Epithelial cell of esophagus (primary cell): Measurements from ENCODE around the gene IL17A.

Source experiments
- DNase-seq: peaks from one replicate; pipeline ENCODE4 v3.0.0; 2010; ENCODE audit warnings: low read depth
- H3K4me3 ChIP-seq: 2 replicates; pipeline ENCODE4 v1.5.1; 2011; ENCODE audit warnings: mild to moderate bottlenecking, low read length, control low read depth
- TF ChIP-seq, protein P1 (sequence below): IDR thresholded peaks from 2 replicates; pipeline ENCODE4 v1.5.1; 2011; ENCODE audit warnings: low read depth, mild to moderate bottlenecking, low read length, control low read depth, inconsistent platforms; ENCODE audit not compliant: insufficient read depth; ENCODE audit errors: missing control alignments

IL17A gene

DNA sequence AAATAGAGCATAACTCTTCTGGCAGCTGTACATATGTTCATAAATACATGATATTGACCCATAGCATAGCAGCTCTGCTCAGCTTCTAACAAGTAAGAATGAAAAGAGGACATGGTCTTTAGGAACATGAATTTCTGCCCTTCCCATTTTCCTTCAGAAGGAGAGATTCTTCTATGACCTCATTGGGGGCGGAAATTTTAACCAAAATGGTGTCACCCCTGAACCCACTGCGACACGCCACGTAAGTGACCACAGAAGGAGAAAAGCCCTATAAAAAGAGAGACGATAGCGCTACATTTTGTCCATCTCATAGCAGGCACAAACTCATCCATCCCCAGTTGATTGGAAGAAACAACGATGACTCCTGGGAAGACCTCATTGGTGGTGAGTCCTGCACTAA is at the start of gene IL17A:
IL17A (plus strand) TSS at position 301 of the 400 bp plus-strand sequence; CDS start at position 358, 57 bp downstream.
- TF ChIP-seq, protein P1, sequence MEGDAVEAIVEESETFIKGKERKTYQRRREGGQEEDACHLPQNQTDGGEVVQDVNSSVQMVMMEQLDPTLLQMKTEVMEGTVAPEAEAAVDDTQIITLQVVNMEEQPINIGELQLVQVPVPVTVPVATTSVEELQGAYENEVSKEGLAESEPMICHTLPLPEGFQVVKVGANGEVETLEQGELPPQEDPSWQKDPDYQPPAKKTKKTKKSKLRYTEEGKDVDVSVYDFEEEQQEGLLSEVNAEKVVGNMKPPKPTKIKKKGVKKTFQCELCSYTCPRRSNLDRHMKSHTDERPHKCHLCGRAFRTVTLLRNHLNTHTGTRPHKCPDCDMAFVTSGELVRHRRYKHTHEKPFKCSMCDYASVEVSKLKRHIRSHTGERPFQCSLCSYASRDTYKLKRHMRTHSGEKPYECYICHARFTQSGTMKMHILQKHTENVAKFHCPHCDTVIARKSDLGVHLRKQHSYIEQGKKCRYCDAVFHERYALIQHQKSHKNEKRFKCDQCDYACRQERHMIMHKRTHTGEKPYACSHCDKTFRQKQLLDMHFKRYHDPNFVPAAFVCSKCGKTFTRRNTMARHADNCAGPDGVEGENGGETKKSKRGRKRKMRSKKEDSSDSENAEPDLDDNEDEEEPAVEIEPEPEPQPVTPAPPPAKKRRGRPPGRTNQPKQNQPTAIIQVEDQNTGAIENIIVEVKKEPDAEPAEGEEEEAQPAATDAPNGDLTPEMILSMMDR = no peak
- no peak for DNase-seq
- H3K4me3 ChIP-seq = no peak within 1 kb of the TSS

- H3K4me3 ChIP-seq = no peak overlapping the region
- no peak for DNase-seq
- TF ChIP-seq, protein P1 = no peak
Observed at GRCh38 chr6:52136934-52137467, 49.2 kb upstream of the IL17A start.

GRCh38 chr6:52138284-52138683 is 47.9 kb upstream of the IL17A start:
- no peak for DNase-seq
- TF ChIP-seq, protein P1 = no peak
- no peak overlapping the region for H3K4me3 ChIP-seq

GRCh38 chr6:52139985-52140680 is 46.0 kb upstream of the IL17A start:
- no peak for DNase-seq
- no peak overlapping the region for H3K4me3 ChIP-seq
- TF ChIP-seq, protein P1 = no peak

DNA sequence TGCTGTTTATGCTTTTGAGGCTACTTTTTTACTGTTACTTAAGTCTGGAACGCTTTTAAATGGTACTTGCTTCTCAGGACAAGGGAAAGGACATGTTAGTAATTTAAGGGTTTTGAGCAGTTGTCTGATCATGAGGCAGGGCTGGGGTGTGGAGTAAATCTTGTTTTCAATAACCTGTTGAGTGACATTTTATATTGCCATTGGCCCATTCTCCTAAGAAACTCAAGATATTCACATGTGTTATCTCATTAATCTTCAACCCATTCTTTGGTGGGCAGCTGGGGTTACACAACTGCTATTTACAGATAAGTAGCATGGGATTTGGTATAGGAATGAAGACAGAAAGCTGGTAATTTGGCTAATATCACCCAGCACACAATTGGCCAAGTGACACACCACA is 44.6 kb upstream of the IL17A start:
- H3K4me3 ChIP-seq = no peak overlapping the region
- DNase-seq = no peak
- TF ChIP-seq, protein P1 = no peak

- TF ChIP-seq, protein P1 = no peak
- no peak for DNase-seq
- no peak overlapping the region for H3K4me3 ChIP-seq
Observed at GRCh38 chr6:52142556-52142955, 43.6 kb upstream of the IL17A start.

- TF ChIP-seq, protein P1 = no peak
- DNase-seq = no peak
- H3K4me3 ChIP-seq = no peak overlapping the region
Observed at GRCh38 chr6:52143551-52143950, 42.6 kb upstream of the IL17A start.
